Esophagus muscularis mucosa (tissue), 4 donors: ENCODE results near the gene SNCA. TPM values are rescaled to one million over a fixed set of nuclear protein-coding genes. Genes with fewer than 3 reads are reported as not detected.

Experiments
- DNase-seq: peaks from one replicate; pipeline ENCODE4 v3.0.0-alpha.2; 2017; ENCODE audit errors: extremely low spot score
- H3K27ac ChIP-seq, 4 donors: fragments of 200-600 bp; sonication (generic); replicated peaks in 1 of 4; 1 replicate in 3 of 4; 2 replicates in 1 of 4; pipeline ENCODE4 v1.5.1; 2016 to 2019; ENCODE audit warnings: mild to moderate bottlenecking in 1 of 4
- H3K27me3 ChIP-seq, 4 donors: fragments of 200-600 bp; sonication (generic); one replicate each; pipeline versions ENCODE4 v1.5.1 to v1.6.0; 2016 to 2019
- H3K36me3 ChIP-seq, 4 donors: fragments of 200-600 bp; sonication (generic); one replicate each; pipeline ENCODE4 v1.5.1; 2016 to 2019
- H3K4me1 ChIP-seq, 4 donors: fragments of 200-600 bp; sonication (generic); one replicate each; pipeline ENCODE4 v1.5.1; 2016 to 2019
- H3K4me3 ChIP-seq, 4 donors: fragments of 200-600 bp; sonication (generic); 1 replicate in 2 of 4; 2 replicates in 2 of 4; pipeline ENCODE4 v1.5.1; 2016 to 2019; ENCODE audit warnings: mild to moderate bottlenecking in 4 of 4, moderate library complexity in 1 of 4
- H3K9me3 ChIP-seq, 4 donors: fragments of 200-600 bp; sonication (generic); 1 replicate in 3 of 4; 2 replicates in 1 of 4; pipeline ENCODE4 v1.5.1; 2016 to 2019
- EP300 ChIP-seq: sonication (generic); formaldehyde crosslinking; IDR thresholded peaks from one replicate; pipeline ENCODE4 v1.6.1; 2017; ENCODE audit warnings: antibody characterized with exemption
- POLR2A ChIP-seq: fragments of 450-650 bp; IDR thresholded peaks from one replicate; pipeline ENCODE4 v1.6.1; 2017; ENCODE audit warnings: antibody characterized with exemption, moderate library complexity, mild to moderate bottlenecking, low read depth
- POLR2AphosphoS5 ChIP-seq, 2 donors: sonication (generic); formaldehyde crosslinking; IDR thresholded peaks; one replicate each; pipeline ENCODE4 v1.6.1; 2017; ENCODE audit warnings: antibody characterized with exemption in 2 of 2
- WGBS: methylation state at CpG from one replicate; pipeline ENCODE4 v1.1.5; 2018; 5-methylcytosine and 5-hydroxymethylcytosine counted together
- intact Hi-C: fragments of 100-400 bp; cut with DNase I; formaldehyde crosslinking; loops from one replicate; pipeline ENCODE4 v1.15.1; 2023
- total RNA-seq, 4 donors: library from RNA; depleted of rRNA; stranded (reverse); fragments of >200 nt; gene quantifications; one replicate each; pipeline versions ENCODE4 v1.1.0 to v1.2.1, GENCODE V29; 2016
- TF ChIP-seq, protein P1 (sequence below), 3 experiments: fragments of 200-600 bp in 2 of 3; fragments of 450-650 bp in 1 of 3; sonication (generic) in 2 of 3; IDR thresholded peaks; one replicate each; pipeline ENCODE4 v1.5.1; 2017 to 2019; ENCODE audit warnings: antibody characterized with exemption in 3 of 3, mild to moderate bottlenecking in 2 of 3, moderate library complexity in 1 of 3

Gene SNCA
- total RNA-seq, 4 donors from 2014 or later = 12.9 to 19.7 (median 17.6) TPM

DNA sequence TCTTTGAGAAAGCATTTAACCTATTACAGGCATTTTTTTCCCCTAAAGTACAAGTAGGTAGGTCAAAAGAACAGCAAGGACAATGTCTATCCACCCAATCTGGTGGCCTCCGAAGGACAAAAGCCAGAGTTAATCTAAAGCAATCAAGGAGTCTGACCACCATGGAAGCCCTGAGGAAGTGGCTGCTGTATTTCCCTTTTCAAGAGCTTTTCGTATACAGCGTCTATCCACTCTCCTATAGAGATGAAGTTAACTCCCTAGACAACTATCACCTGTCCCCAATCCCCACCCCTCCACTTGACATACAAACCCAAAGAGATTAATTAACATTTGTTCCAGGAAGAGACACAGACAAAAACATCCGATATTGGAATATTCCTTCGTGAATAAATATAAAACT is 85.5 kb downstream of the SNCA start:
- Histone ChIP-seq H3K4me1 (peaks cover 11 to 31% (median 25%) of the 10 kb centered on the region in 4 donors), H3K27me3 (no peaks in the 10 kb centered on the region), H3K9me3 (no peaks in the 10 kb centered on the region), H3K36me3 (no peaks in the 10 kb centered on the region), H3K4me3 (no peak overlapping the region), H3K27ac (no peak overlapping the region)
- 74% methylated on average over 5 of the region's 5 CpGs for WGBS
- intact Hi-C loops = no loop called here
- no peak for TF ChIP-seq EP300
- TF ChIP-seq, protein P1, sequence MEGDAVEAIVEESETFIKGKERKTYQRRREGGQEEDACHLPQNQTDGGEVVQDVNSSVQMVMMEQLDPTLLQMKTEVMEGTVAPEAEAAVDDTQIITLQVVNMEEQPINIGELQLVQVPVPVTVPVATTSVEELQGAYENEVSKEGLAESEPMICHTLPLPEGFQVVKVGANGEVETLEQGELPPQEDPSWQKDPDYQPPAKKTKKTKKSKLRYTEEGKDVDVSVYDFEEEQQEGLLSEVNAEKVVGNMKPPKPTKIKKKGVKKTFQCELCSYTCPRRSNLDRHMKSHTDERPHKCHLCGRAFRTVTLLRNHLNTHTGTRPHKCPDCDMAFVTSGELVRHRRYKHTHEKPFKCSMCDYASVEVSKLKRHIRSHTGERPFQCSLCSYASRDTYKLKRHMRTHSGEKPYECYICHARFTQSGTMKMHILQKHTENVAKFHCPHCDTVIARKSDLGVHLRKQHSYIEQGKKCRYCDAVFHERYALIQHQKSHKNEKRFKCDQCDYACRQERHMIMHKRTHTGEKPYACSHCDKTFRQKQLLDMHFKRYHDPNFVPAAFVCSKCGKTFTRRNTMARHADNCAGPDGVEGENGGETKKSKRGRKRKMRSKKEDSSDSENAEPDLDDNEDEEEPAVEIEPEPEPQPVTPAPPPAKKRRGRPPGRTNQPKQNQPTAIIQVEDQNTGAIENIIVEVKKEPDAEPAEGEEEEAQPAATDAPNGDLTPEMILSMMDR (IDR thresholded peaks at IDR 0.05) = no peak
- no peak for TF ChIP-seq POLR2AphosphoS5 (IDR thresholded peaks at IDR 0.05)
- TF ChIP-seq POLR2A = no peak
- no peak for DNase-seq

DNA sequence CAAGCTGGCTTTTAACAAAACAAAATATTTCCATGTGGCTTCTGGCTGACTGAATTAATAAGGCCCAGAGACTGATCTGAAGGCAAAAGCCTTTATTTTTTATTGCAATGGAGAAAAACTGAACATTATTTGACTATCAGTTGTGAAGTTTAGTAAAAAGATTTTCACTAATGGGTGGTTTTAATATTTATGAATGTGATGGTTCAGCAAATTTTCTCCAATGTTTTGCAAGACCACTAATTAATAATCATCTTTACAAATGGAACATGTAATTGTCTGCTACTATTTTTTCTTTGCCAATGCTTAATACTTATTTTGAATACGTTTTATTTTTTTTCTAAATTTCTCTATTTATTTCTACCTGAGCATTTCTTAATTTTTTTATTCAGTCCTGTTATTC is 90.6 kb downstream of the SNCA start:
- WGBS = 74% methylated on average over 1 of the region's 1 CpG
- peaks cover 0 to 10% (median 3%) of the 10 kb centered on the region in 4 donors for H3K4me1 ChIP-seq
- no peaks in the 10 kb centered on the region for H3K9me3 ChIP-seq
- intact Hi-C loops = no loop called here
- no peak for DNase-seq
- H3K4me3 ChIP-seq = no peak overlapping the region
- TF ChIP-seq EP300 (no peak), POLR2AphosphoS5 (IDR thresholded peaks at IDR 0.05) (no peak), POLR2A (no peak)
- TF ChIP-seq, protein P1 (IDR thresholded peaks at IDR 0.05) = no peak
- no peak overlapping the region for H3K27ac ChIP-seq
- no peaks in the 10 kb centered on the region for H3K36me3 ChIP-seq
- H3K27me3 ChIP-seq = no peaks in the 10 kb centered on the region

DNA sequence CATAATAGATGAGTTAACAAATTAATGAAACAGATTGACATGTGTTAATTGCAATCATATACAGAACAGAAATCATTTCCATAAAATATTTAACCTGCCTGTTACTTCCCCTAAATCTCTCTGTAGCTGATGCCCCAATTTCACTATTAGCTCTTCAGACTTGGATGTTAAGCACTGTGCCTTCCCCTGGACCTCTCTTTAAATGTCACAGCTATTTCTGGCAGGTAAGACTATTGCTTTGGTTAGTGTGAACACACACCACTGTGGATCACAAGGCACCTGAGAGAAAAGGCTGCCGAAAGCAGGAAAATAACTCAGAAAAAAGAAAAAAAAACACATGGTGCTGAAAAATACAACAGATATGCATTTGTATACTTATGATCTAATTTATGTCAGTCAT is 91.3 kb downstream of the SNCA start:
- DNase-seq = no peak
- Histone ChIP-seq H3K27me3 (no peaks in the 10 kb centered on the region), H3K27ac (no peak overlapping the region), H3K36me3 (no peaks in the 10 kb centered on the region), H3K4me1 (peaks cover 0 to 10% (median 3%) of the 10 kb centered on the region in 4 donors), H3K9me3 (no peaks in the 10 kb centered on the region), H3K4me3 (no peak overlapping the region)
- no peak for TF ChIP-seq EP300
- no peak for TF ChIP-seq POLR2AphosphoS5 (IDR thresholded peaks at IDR 0.05)
- TF ChIP-seq POLR2A = no peak
- TF ChIP-seq, protein P1 (IDR thresholded peaks at IDR 0.05) = no peak
- WGBS = 96% methylated on average over 1 of the region's 1 CpG
- intact Hi-C loops = no loop called here

DNA sequence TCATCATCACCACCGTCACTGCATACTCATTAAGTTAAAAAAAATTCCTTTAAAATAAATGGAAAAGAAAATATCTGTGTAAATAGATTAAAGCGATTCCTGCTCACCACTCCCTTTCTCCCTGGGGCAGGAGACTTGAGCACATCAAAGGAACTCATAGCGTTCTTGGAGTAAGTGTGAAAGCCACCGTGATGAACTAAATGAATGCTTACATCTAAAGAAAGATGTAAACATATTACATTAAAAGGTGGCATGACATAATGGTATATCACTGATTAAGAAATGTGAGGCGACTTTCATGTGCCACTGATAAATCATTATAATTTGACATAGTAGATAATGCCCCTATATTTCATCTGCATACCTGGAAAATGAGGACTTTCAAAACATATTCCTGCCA is 92.0 kb downstream of the SNCA start:
- Histone ChIP-seq H3K27me3 (no peaks in the 10 kb centered on the region), H3K9me3 (no peaks in the 10 kb centered on the region), H3K4me1 (peaks cover 0 to 10% (median 3%) of the 10 kb centered on the region in 4 donors), H3K4me3 (no peak overlapping the region), H3K27ac (no peak overlapping the region), H3K36me3 (no peaks in the 10 kb centered on the region)
- WGBS = 92% methylated on average over 5 of the region's 5 CpGs
- TF ChIP-seq POLR2AphosphoS5 (IDR thresholded peaks at IDR 0.05) (no peak), EP300 (no peak)
- TF ChIP-seq, protein P1 (IDR thresholded peaks at IDR 0.05) = no peak
- no peak for DNase-seq
- intact Hi-C loops = no loop called here

DNA sequence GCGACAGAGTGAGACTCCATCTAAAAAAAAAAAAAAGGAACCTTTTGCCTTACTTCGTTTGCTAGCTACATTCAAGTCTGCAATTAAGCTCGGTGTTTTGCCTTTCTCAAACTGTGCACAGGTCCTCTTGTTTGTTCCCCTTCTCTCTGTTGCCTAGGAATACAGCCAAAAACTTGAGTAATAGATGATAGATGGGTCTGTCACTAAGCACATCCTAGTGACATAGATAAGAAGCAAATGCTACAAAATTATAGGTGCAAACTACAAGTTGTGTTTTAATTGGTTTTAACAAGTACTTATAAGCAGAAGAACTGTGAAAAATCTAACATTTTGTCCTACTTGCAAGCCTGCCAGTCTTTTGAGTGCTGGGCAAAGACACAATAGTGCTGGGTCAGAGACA is 95.2 kb downstream of the SNCA start:
- H3K36me3 ChIP-seq = no peaks in the 10 kb centered on the region
- no peak for DNase-seq
- no peak overlapping the region for H3K27ac ChIP-seq
- no peaks in the 10 kb centered on the region for H3K27me3 ChIP-seq
- H3K4me3 ChIP-seq = no peak overlapping the region
- H3K9me3 ChIP-seq = no peaks in the 10 kb centered on the region
- TF ChIP-seq POLR2AphosphoS5 (IDR thresholded peaks at IDR 0.05) = no peak
- TF ChIP-seq EP300 = no peak
- TF ChIP-seq POLR2A = no peak
- TF ChIP-seq, protein P1 (IDR thresholded peaks at IDR 0.05) = no peak
- intact Hi-C loops = no loop called here
- WGBS = 75% methylated on average over 3 of the region's 3 CpGs
- peaks cover 0 to 11% (median 3%) of the 10 kb centered on the region in 4 donors for H3K4me1 ChIP-seq
